HG03060 (cell line): Measurements from ENCODE around the gene FHOD1.

Experiments used
- ATAC-seq: cut with Tn5 transposase; IDR thresholded peaks from one replicate; pipeline ENCODE4 v1.9.1; 2021; ENCODE audit warnings: low read depth, moderate number of reproducible peaks; ENCODE audit not compliant: unreplicated experiment

Gene FHOD1

DNA sequence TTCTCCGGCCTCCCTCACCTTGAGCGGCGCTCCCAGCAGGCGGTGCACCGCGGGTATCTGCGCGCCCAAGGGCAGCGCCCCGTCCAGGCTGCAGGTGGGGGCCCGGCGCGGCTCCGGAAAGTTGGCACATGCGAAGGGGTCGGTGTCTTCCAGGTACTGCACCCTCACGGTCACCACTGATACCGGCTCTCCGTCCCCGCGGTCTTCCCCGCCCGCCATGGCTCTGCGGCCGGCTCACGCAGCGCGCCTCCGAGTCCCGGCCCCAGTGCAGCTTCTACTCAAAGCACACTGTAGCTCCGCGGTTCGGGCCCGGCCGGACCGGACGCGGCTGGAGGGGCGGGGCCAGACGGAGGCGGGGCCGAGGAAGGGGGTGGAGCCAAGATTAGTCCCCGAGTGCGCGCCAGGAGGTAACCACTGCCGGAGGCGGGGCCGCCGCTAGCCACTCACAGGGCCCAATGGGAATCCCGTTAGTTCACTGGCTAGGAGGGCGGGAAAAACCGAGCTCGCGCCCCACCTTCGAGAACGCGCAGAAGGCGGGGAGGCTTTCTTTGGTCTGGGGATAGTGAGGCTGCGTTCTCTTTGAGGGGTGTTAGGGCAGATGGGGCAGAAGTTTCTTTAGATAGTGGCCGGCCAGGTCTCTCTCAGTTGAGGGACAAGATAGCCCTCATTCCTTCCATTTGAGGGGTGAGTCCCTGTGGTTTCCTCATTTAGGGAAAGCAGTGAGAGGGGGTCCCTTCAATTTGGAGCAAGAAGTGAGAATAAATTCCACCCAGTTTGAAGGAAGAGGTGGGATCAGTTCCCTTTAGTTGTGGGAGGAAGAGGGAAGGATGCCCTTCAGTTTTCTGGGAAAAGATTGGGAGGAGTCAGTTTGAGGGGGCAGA lies at the start of gene FHOD1:
Gene FHOD1, minus strand, starts transcription at position 290 of the 881 bp plus-strand sequence. Its CDS starts 71 bp downstream, at position 219.
- ATAC-seq, result peak; percentile 42

DNA sequence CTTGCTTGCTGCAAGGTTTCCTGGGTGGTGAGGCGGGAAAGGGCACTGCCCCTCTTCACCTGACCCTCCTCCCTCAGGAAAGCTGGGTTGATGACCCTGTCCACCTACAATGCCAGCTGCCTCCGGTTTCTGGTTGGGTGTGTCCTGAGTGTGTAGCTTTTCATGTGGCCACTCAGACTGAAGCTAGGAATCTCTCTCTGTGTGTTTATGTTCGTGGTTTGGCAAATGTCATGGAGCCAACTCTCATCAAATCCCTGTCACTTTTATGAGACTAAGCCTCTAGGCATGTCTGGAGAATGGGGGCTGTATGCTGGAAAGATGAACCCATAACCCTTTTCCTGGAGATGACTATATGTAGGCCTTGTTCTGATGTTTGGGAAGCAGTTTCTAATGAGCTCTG lies 49.1 kb upstream of the FHOD1 start:
- ATAC-seq, result no peak

DNA sequence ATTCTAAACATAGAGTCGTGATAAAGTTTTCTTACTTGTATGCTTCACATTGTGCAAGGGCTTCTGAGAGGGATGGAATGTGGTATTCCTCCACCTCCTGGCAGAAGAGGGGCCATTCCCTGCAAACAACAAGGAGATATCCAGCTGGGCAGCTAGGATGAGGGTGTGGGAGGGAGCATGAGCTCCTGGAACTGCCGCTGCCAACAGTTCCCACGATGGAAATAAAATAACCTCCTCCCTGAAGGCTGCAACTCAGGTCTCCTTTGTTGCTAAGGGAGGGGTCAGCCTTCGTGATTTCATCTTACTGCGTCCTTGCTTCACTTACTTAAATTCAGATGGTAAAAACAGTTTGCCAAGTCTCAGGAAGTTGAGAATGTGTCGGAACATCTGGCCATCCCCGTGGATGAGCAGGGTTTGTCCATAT lies 47.7 kb upstream of the FHOD1 start:
- ATAC-seq, result no peak

DNA sequence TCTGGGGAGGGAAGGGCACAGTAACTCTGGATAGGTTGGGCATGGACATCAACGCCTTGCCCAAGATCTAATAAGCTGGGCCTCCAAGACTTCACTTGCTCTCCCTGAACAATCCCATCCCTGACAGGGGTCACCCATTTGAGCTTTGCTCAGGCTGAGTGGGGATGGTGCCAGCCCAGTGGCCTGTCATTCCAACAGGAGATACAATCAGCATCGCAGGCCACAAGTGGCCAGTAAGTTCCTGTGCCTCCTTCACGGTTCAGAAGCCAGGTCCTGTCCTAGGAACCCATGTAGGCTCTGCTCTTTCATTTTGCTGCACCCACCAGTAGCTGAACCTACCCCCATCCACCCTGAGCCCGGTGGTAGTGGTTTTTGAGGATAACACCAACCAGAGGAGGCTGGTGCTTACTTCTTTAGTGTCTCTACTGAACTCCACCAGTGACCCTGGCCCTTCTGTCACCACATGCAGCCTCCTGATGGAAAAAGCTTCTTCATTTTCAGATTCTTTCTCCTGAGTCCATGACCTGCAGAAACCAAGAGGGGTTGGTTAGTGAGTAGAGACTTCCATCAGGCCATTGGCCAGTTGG lies 47.0 kb upstream of the FHOD1 start:
- ATAC-seq, result no peak

DNA sequence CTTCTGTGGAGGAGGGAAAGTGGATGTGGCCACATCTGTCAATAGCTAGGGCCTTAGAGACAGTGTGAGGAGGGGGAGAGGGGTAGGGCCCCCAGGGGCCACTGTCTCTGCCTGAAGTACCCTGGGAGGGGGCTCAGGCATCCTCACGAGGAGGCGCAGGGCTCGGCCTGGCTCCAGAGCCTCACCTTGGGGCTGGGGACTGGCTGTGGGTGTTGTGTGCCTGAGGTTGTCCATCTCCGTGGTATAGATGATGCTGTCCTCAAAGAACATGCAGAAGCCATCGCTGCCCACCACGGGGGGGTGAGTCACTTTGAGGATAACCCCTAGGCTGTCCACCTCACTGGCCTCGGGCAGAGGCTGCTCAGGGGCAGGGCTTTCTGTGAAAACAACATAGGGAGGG lies 44.2 kb upstream of the FHOD1 start:
- ATAC-seq, result no peak

DNA sequence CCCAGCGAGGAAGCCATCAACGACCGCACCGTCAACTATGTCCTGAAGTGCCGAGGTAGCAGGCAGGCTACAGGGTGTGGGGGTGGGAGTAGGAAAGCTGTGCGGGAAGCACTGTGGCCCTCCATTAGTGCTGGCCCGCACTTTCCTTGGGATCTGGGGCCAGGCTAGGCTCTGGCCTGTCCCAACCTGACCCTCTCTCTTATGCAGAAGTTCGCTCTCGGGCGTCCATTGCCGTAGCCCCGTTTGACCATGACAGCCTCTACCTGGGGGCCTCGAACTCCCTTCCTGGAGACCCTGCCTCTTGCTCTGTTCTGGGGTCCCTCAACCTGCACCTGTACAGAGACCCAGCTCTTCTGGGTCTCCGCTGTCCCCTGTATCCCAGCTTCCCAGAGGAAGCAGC lies 40.7 kb upstream of the FHOD1 start:
- no peak for ATAC-seq

DNA sequence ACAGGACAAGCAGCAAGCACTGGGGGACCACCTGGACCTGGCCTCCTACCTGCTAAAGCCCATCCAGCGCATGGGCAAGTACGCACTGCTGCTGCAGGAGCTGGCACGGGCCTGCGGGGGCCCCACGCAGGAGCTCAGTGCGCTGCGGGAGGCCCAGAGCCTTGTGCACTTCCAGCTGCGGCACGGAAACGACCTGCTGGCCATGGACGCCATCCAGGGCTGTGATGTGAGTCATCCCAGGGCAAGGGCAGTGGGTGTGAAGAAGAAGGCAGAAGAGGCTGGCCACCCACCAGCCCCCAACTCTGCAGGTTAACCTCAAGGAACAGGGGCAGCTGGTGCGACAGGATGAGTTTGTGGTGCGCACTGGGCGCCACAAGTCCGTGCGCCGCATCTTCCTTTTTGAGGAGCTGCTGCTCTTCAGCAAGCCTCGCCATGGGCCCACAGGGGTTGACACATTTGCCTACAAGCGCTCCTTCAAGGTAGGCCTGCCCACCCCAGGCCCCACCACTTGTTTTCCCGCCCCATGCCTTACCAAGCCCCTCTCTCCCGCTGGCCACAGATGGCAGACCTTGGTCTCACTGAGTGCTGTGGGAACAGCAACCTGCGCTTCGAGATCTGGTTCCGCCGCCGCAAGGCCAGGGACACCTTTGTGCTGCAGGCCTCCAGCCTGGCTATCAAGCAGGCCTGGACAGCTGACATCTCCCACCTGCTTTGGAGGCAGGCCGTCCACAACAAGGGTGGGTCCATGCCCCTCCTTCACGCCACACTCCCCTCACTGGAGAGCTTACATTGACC lies 39.4 kb upstream of the FHOD1 start:
- no peak for ATAC-seq

DNA sequence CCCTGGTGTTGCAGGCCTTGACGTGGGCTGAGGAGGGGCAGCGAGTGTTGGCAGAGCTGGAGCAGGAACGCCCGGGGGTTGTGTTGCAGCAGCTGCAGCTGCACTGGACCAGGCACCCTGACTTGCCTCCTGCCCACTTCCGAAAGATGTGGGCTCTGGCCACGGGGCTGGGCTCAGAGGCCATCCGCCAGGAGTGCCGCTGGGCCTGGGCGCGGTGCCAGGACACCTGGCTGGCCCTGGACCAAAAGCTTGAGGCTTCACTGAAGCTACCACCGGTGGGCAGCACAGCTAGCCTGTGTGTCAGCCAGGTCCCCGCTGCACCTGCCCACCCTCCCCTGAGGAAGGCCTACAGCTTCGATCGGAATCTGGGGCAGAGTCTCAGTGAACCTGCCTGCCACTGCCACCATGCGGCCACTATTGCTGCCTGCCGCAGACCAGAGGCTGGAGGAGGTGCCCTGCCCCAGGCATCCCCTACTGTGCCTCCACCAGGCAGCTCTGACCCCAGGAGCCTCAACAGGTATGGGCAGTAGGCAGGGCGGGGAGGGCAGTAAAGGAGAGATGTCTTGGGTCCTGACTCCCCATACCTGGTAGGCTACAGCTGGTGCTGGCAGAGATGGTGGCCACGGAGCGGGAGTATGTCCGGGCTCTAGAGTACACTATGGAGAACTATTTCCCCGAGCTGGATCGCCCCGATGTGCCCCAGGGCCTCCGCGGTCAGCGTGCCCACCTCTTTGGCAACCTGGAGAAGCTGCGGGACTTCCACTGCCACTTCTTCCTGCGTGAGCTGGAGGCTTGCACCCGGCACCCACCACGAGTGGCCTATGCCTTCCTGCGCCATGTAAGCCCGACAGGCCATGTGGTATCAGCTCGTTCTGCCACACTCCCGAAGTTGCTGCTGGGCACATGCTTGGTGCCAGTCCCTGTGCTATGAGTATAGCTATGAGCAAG lies 37.7 kb upstream of the FHOD1 start:
- ATAC-seq, result no peak

DNA sequence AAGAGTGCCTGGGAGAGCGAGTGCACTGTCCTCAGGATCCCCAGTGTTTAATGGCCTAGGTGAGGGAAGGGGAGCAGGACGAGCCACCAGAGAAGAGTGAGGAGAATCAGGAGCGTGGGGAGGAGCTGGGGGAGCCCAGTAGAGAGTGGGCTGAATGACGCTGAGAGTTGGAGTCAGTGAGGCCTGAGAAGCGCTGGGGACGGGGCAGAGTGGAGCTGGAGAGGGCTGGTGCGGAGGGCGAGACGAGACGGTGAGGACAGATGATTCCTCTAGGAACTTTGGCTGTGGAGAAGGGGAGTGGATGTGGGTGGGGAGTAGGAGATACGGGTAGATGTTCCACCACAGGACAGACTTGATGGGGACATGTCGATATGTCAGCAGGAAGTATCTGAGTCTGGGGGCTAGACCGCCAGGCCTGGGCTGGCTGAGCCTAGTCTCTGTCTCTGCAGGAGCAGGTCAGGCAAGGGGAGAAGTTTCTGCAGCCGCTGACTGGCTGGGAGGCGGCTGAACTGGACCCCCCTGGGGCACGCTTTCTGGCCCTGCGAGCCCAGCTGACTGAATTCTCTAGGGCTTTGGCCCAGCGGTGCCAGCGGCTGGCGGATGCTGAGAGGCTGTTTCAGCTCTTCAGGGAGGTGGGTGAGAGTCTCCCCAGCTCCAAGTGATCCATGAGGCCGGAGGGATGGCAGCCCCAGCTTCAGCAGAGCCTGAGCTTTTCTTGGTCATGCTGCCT lies 36.7 kb upstream of the FHOD1 start:
- no peak for ATAC-seq

DNA sequence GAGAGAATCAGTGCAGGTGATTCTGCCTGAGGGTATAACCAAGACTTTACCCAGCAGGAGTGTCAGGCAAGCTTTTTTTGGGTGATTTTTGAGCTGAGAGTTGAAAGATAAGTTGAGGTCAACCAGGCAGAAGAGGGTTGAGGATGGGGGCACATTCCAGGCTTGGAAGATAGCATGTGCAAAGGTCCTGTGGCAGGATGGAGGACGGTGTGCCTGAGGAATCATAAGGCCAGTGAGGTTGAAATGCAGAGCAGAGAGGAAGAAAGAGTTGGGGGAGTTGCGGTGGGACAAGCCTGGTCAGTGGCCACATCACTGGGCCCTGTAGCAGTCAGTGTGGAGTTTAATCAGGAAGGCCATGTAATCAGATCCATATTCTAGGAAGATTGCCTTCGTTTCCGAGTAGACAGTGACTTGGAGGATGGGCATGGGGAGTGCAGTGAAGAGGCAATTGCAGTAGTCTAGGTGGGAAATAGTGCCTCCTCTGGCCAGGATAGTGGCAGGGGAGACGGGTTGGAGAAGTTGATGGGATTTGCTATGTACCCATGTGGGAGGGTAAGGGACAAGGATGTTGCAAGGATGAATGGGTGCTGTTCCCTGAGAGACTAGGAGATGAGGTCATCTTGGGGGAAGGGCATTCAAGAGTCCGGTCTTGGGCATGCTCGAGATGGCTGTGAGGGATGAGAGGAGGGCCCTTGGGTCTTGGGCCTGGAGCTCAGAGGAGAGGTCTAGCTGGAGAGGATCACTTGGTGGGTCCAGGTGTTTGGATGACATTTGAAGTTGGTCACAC lies 36.0 kb upstream of the FHOD1 start:
- ATAC-seq, result no peak

DNA sequence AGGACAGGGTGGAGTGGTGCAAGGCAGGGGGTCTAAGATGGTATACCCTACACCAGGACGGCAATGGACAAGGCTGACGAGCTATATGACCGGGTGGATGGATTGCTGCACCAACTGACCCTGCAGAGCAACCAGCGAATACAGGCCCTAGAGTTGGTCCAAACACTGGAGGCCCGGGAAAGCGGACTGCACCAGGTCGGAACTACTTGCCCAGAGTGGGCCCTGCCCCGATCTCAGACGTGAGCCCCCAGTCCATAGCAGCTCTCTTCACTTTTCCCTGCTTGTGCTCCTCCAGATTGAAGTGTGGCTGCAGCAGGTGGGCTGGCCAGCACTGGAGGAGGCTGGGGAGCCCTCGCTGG lies 35.1 kb upstream of the FHOD1 start:
- no peak for ATAC-seq

DNA sequence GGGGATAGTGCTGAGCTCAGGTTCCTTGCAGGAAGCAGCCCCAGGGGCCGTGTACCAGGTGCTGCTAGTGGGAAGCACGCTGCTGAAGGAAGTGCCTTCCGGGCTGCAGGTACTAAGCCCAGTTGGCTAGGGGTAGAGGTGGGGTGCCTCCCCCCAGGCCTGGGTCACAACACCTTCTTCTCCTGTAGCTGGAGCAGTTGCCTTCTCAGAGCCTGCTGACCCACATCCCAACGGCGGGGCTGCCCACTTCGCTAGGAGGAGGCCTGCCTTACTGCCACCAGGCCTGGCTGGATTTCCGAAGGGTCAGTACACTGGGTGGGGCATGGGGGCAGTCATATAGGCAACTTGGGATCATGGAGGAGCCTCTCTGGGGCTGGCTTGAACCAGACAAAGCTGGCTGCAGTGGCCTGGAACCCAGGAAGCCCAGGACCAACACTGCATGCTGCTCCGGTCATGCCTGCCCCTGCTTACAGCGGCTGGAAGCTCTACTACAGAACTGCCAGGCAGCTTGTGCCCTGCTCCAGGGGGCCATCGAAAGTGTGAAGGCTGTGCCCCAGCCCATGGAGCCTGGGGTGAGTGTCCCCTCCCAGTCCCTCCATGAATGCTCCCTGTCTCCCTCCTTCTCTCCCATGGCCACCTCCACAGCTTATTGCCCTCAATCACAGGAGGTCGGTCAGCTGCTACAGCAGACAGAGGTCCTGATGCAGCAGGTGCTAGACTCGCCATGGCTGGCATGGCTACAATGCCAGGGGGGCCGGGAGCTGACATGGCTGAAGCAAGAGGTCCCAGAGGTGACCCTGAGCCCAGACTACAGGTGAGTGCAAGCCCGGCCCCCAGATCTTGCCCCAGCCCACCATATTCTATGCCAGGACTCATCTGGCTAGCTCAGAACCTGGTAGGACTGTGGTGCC lies 34.5 kb upstream of the FHOD1 start:
- no peak for ATAC-seq

DNA sequence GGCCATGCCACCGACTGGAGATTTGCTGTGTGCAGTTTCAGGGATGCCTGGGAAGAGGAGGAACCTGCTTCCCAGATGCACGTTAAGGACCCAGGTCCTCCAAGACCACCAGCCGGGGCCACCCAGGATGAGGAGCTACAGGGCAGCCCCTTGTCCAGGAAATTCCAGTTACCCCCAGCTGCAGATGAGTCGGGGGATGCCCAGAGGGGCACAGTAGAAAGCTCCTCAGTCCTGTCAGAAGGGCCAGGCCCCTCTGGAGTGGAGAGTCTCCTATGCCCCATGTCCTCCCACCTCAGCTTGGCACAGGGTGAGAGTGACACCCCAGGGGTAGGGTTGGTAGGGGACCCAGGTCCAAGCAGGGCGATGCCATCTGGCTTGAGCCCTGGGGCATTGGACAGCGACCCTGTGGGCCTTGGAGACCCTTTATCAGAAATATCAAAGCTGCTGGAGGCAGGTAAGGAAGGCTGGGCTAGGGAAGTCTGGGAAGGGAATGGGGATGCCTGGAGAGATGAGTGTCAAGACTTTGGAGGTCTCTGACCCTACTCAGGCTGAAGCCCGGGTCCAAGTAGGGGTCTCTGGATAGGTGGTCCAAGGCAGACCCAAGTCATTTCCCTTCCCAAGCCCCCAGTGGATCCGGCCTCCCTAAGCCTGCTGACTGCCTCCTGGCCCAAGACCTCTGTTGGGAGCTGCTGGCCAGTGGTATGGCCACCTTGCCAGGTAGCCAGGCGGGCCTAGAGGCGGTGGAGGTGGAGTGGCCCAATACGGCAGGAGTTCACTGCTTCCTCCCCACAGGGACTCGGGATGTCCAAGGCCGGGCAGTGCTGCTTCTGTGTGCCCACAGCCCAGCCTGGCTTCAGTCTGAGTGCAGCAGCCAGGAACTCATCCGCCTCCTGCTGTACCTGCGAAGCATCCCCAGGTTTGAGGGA lies 33.1 kb upstream of the FHOD1 start:
- ATAC-seq, result no peak

DNA sequence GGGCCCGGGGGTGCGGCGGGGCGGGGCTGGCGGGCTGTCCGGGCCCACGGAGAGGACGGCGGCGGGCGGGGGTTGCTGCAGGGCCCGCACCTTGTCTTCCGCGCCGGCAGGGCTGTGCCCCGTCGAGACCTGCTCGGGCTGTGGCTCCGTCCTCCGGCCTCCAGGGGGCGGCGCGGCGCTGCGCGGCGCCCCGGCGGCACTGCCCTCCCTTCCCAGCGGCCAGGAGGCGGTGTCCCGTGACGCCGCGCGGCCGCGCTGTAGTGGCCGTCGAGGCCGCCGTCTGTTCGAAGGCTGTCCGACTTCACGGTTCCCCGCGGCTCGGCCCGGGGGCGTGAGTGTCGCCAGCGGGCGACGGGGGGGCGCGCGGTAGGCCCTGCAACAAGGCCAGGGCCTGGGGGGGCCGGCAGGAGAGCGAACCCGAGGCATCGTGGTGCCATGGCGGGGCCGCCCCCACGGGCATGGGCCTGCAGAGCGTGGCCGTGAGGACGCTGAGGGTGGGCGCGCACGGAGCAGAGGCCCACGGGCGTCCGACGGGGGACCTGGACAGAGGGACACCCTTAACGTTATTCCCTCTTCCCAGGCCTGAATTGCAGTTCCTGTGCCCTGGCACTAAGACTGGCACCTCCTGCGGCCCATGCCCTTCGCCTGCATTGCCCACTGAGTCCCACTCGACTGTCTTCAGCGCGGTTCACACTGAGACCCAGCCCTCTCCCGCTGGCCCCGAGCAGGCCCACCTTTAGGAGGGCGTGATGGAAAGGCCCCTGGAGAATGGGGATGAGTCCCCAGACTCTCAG lies 32.2 kb upstream of the FHOD1 start, which contains the start of gene PLEKHG4:
Gene PLEKHG4, plus strand, starts transcription at position 237 of the 794 bp plus-strand sequence. Its CDS starts 513 bp downstream, at position 750.
- no peak for ATAC-seq

DNA sequence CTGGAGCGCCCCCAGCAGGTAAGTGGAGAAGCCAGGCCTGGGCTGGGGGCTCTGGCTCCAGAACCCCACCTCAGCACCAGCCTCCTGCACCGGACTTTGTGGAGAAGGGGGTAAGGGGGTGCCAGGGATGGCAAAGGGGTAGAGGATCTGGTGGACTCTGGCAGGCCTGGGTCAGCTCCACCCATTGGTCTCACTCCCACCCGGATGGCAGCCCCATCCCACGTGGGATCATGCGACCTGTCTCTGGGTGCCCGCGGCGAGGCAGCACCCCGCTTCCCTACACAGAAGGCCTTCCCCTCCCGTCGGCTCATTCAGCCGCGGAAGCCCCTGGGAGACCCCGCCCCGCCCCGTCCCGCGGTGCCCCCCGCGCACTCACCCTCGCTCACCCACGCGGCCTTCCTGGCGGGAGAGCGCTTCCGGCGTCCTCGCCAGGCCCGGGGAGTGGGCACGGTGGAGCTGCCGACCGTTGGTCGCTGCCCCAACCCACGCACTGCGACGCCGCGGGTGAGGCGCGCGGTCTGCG lies 31.6 kb upstream of the FHOD1 start:
- no peak for ATAC-seq
